HG02623 (cell line): Measurements from ENCODE around the gene YES1.
"Not testable (repeated sequence)": the region's sequence is repeated elsewhere in the genome, so short reads cannot be mapped to it uniquely, and the experiment has no call there.

Experiments used
- ATAC-seq: cut with Tn5 transposase; IDR thresholded peaks from one replicate; pipeline ENCODE4 v1.9.1; 2021; ENCODE audit warnings: moderate library complexity; ENCODE audit not compliant: unreplicated experiment

Gene YES1

GRCh38 chr18:785242-785641 is 26.8 kb downstream of the YES1 start:
- ATAC-seq = no peak

DNA sequence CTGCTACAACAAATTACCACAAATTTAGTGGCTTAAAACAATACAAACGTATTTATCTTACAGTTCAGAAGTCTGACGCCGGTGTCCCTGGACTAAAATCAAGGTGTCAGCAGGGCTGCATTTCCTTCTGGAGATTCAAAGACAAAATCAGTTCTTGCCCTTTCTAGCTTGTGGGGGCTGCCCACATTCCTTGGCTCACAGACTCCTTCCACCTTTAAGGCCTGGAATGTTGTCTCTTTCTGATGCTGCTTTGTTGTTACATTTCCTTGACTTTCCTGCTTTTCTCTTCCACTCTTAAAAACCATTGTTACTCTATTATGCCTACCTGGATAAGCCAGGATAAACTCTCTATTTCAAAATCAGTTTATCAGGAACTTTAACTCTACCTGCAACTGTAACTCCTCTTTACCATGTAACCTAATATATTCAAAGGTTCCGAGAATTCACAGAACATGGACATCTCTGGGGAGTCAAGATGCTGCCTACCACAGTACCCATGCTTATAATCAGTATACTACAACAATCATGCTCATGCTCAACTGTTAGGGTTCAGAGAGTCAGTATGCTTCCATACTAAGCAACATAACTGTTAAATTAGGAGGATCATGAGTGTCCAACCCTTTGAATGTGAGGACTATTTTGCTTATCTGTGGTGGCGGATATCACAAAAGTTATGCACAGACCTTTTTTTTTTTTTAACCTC is 27.4 kb downstream of the YES1 start:
- no peak for ATAC-seq

- no peak for ATAC-seq
These were observed 33.7 kb downstream of the YES1 start for GRCh38 chr18:778194-778927.

DNA sequence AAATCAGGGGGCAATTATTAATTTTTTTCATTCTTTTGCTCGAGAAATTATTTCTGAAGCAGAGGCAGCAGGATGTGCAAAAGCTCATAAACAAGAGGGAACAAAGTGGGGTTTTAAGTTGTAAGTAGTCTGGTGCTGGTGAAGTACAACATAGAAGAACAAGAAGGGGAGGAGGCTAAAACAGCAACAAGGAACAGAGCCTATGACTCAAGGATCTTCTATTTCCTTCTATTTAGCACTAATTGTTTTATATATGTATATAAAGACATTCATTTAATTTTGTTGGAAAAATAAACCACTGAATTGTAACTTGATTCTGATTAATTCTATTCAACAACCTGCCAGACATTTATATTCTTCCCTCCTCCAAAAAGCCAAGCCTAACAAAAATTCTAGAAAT is 35.0 kb downstream of the YES1 start:
- ATAC-seq = no peak

DNA sequence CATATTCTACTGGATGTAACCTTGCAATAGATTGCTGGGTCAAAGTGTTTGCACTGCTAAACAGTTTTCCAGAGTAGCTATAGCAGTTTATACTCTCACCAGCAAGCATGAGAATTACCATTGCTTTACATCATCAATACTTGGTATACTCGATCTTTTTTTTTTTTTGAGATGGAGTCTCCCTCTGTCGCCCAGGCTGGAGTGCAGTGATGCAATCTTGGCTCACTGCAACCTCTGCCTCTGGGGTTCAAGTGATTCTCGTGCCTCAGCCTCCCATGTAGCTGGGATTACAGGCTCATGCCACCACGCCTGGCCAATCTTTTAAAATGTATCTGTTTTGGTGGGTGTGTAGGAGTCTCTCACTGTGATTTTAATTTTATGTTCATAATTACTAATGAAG is 36.0 kb downstream of the YES1 start:
- not testable (repeated sequence) for ATAC-seq

- no peak for ATAC-seq
These were observed 37.2 kb downstream of the YES1 start for GRCh38 chr18:774811-775210.

DNA sequence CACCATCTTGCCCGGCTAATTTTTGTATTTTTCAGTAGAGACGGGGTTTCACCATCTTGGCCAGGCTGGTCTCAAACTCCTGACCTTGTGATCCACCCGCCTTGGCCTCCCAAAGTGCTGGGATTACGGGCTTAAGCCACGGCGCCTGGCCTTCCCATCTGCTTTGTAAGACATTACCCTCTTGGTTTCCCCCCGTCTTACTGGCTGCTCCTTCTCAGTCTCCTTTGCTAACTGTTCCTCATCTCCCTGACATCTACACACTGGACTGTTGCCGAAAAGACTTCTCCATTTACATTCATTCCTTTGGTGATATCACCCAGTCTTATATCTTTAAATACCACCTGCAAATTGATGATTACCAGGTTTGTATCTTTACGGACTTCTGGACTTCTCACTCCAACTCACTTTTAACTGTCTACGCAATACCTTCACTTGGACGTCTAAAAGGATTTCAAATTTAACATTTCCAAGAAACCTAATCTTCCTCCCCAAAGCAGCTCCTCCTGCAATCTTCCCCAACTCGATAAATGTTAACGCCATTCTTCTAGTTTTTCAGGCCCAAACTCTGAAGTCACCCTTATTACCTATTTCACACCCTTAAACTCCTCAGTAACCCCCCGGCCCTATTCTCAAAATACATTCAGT is 37.9 kb downstream of the YES1 start:
- no peak for ATAC-seq

DNA sequence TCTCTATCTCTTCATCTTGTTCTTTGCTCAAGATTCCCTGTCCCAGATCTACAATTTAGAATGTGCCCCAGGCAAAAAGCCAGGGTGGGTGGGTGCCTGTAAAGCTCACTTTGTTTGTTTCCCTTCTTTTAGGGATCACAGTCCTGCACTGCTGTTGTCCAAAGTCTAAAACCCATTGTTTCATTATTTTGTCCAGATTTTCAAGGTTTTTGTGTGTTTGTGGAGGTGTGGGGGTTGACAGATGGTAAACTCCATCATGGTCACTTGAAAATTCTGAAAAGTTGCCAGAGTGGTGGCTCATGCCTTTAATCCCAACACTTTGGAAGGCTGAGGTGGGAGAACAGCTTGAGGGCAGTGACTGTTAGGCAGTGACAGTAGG is 41.5 kb downstream of the YES1 start:
- no peak for ATAC-seq

DNA sequence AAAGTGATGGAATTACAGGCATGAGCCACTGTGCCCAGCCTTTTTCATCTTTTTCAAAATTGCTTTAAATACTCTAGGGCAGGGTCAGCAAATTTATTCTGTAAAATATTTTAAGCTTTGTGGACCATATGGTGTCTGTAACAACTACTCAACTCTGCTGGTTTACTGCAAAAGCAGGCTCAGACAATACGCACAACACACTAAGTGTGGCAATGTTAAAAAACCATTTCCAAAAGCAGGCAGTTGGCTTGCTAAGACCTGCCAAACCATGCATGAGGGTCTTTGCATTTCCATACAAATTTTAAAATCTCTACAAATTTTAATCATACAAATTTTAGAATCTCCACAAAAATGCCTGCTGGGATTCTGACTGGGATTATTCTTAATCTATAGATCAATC is 44.1 kb downstream of the YES1 start:
- no peak for ATAC-seq

DNA sequence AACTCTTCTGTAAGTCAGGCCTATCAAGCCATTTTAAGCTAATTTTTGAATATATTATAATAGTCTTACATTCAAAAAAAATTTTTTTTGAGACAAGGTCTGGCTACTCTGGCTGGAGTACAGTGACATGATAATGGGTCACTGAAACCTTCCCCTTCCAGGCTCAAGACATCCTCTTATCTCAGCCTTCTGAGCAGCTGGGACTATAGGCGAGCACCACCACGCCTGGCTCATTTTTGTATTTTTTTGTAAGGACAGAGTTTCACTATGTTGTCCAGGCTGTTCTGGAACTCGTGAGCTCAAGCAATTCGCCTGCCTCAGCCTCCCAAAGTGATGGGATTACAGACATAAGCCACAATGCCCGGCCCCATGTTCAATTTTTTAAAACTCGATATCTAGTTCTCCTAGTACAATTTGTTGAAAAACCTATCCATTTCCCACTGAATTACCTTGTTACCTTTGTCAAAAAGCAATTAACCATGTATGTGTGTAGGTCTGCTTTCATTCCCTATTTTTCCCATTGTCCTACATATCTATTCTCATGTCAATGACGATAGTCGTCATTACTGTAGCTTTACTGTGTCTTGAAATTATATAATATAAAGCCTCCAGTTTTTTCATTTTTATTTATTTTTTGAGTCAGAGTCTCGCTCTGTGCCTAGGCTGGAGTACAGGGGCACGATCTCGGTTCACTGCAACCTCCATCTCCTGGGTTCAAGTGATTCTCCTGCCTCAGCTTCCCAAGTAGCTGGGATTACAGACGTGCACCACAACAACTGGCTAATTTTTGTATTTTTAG is 44.8 kb downstream of the YES1 start:
- ATAC-seq = no peak

DNA sequence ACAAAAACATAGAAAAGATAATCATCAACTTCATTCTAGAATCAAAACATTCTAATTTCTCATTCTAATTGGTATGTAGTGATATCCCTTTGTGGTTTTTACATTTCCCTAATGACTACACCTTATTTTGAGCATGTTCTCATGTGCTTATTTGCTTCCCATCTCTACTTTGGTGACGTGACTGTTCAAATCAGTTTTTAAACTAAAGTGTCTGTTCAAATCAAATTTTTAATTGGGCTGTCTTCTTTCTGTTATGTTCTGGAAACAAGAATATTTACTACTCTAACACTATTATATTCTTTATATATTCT is 45.5 kb downstream of the YES1 start:
- ATAC-seq = no peak

- no peak for ATAC-seq
These were observed 46.1 kb downstream of the YES1 start for GRCh38 chr18:765764-766549.

DNA sequence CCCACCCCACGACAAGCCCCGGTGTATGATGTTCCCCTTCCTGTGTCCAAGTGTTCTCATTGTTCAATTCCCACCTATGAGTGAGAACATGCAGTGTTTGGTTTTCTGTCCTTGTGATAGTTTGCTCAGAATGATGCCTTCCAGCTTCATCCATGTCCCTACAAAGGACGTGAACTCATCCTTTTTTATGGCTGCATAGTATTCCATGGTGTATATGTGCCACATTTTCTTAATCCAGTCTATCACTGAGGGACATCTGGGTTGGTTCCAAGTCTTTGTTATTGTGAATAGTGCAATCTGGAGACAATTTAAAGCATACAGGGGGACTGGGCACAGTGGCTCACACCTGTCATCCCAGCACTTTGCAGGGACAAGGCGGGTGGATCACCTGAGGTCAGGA is 52.2 kb downstream of the YES1 start:
- ATAC-seq = not testable (repeated sequence)

GRCh38 chr18:755506-755905 is 56.5 kb downstream of the YES1 start:
- ATAC-seq = no peak

DNA sequence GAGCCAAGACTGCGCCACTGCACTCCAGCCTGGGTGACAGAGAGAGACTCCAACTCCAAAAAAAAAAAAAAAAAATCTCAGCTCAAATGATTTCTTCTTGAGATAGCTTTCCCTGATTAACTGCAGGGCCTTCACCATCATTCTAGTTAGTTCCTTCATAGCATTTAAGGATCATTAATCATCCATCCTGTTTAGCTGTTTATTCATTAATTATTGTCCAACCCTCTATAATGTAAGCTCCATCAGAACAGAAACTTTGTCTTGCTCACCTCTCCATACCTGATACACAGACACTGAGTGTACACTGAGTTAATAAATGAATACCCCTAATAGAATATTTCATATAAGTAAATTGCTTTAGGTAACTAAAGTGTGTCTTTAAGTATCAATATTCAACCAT is 57.4 kb downstream of the YES1 start:
- no peak for ATAC-seq

DNA sequence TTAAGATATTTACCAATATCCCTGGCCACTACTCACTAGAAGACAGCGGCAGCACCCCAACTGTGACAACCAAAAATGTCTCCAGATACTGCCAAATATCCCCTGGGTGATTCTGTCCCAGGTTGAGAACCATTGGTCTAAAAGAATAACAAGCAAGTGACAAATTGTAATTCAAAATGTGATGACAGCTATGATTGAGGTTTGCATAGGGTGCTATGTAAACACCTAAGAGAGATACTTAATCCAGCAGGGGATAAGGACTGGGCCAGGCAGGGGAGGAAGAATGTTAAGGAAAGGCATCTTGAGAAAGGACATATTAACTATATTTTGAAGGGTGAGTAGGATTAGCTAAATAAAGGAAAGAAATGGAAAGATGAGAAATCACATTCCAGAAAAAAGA is 61.6 kb downstream of the YES1 start:
- no peak for ATAC-seq

- no peak for ATAC-seq
These were observed 67.0 kb downstream of the YES1 start for GRCh38 chr18:744832-745597.

DNA sequence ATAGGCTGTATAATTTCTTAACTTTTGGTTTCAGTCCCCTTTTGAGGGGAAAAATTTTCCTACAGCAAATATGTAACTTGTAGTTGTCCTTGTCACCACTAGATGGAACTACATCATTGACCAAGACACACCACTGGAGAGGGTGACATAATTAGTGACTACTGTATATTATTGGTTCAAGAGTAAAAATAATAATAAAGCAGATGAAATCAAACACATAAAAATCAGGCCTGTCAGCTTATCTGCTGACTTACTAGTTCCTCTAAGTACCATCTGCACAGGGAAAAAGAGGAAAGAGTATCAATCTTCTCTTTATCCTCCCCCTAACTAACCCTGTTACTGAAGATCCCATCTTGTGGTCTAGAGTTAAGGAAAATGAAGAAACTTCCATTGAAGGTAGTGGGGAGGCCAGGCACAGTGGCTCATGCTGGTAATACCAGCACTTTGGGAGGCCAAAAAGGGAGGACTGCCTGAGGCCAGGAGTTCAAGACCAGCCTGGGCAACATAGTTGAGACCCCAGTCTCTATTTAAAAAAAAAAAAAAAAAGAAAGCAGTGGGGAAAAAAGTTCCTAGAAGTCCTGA is 70.0 kb downstream of the YES1 start:
- peak; percentile 67 for ATAC-seq

GRCh38 chr18:732371-732770 is 79.7 kb downstream of the YES1 start:
- ATAC-seq = no peak

- ATAC-seq = no peak
These were observed 80.9 kb downstream of the YES1 start for GRCh38 chr18:731185-731584.
